ENCODE data around the gene PITPNB.

DNA sequence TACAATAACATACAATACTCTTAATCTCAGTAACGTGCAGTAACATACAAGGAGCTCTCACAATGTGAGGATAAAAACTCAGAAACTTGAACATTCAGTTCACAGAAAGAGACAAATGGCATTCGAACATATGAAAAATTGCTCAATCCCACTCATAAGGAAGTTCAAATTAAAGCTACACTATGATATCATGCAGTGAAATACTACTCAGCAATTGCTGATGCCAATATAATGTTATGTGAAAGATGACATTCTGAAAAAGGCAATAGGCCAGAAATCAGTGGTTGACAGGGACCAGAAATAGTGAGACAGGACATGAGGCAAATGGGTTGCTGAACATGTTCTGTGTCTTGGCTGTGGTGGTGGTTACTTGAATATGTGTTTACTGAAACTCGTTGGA lies 33.7 kb upstream of the PITPNB start:
- TF ChIP-seq, protein P1, sequence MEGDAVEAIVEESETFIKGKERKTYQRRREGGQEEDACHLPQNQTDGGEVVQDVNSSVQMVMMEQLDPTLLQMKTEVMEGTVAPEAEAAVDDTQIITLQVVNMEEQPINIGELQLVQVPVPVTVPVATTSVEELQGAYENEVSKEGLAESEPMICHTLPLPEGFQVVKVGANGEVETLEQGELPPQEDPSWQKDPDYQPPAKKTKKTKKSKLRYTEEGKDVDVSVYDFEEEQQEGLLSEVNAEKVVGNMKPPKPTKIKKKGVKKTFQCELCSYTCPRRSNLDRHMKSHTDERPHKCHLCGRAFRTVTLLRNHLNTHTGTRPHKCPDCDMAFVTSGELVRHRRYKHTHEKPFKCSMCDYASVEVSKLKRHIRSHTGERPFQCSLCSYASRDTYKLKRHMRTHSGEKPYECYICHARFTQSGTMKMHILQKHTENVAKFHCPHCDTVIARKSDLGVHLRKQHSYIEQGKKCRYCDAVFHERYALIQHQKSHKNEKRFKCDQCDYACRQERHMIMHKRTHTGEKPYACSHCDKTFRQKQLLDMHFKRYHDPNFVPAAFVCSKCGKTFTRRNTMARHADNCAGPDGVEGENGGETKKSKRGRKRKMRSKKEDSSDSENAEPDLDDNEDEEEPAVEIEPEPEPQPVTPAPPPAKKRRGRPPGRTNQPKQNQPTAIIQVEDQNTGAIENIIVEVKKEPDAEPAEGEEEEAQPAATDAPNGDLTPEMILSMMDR (conservative IDR thresholded peaks at IDR 0.05), result no peak
- TF ChIP-seq ZFX (IDR thresholded peaks at IDR 0.05), result no peak
